Measurements from ENCODE around the gene SERHL2.
A peak's percentile ranks its signal among the peaks of the same experiment; 100 is the strongest.
"Not testable (repeated sequence)": the region's sequence is repeated elsewhere in the genome, so short reads cannot be mapped to it uniquely, and the experiment has no call there.

Gene SERHL2, protein sequence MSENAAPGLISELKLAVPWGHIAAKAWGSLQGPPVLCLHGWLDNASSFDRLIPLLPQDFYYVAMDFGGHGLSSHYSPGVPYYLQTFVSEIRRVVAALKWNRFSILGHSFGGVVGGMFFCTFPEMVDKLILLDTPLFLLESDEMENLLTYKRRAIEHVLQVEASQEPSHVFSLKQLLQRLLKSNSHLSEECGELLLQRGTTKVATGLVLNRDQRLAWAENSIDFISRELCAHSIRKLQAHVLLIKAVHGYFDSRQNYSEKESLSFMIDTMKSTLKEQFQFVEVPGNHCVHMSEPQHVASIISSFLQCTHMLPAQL

DNA sequence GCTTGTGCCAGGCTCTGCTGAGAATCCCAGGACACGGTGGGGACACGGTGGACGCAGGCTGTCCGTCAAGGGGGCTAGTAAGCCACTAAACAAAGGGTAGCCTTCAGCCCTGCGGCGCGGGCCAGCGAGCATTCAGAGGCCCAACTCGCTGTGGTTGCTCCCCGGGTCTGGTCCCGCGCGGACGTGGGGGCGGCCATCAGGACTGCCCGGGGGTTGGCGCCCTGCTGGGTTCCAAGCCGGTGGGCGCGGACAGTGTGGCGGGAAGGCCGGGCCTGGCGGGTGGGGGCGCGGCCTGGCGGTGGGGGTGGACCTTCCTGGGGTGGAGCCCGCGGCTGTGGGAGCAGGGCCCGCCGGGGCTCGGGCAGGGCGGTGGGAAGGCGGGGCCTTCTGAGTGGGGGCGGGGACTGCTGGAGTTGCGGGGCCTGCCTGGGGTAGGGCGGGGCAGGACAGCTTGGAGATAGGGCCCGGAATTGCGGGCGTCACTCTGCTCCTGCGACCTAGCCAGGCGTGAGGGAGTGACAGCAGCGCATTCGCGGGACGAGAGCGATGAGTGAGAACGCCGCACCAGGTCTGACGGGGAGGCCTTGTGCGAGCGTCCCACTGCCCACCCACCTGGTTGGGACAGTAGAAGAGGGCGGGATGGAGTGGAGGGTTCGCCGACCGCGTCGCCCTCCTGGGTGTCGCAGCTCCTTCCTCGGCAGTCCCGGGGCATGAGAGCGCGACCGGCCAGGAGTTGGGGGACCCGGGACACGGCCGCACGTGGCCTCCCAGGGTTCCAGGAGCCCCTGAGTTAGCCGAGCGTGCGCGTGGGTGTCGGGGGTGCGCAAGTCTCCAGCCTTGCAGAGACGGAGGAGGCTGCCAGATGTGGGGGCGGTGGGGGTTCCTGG lies at the start of gene SERHL2:
TSS of gene SERHL2 (plus strand) at position 482 of the 887 bp plus-strand sequence. CDS start at position 547, 65 bp downstream.
- peak in 50 of 51 donors; percentile 10 to 93 (median 62) for DNase-seq

DNA sequence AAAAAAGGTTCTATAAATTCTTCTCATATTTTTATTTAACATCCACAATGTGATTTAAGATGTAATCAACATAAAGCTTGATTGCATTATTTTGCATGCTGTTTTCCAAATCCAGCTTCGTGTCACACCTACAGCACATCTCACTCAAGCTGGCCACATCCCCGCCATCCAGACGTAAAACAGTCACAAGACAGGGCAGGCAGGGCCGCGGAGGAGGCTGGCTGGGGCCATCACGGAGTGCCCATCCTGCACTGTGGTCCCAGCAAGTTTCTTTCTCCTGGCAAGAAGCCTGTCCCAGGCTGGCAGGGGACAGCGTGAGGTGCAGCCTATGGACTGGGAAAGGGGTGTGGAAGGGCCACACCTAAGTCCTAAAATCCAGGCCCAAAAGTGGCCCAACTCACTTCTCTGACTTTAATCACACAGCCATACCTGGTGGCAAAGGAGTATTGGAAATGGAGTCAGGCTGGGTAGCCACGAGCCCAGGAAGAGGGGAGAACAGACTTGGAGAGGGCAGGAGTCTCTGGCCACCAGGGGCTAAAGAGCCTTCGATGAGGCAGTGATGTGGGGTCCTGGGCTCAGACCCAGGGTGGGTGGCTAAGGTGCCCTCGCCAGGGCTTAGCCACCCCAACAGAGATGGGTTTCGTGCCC lies 45.3 kb upstream of the SERHL2 start:
- not testable (repeated sequence) for DNase-seq

DNA sequence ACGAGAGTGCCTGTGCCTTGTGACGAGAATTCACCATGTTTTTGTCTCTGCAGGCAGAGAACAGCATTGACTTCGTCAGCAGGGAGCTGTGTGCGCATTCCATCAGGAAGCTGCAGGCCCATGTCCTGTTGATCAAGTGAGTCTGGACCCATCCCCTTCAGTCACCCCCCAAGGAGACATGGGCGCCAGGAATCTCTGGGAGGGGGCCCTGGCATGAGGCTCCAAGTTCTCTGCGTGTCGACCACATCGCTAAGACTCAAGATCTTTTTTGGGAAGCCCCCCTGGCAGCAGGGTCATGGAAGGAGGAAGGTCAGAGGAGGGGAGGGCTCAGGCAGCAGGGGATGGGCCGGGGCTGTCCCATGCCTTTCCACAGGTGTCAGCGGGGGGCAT lies 44.8 kb upstream of the SERHL2 start:
- DNase-seq = not testable (repeated sequence)

DNA sequence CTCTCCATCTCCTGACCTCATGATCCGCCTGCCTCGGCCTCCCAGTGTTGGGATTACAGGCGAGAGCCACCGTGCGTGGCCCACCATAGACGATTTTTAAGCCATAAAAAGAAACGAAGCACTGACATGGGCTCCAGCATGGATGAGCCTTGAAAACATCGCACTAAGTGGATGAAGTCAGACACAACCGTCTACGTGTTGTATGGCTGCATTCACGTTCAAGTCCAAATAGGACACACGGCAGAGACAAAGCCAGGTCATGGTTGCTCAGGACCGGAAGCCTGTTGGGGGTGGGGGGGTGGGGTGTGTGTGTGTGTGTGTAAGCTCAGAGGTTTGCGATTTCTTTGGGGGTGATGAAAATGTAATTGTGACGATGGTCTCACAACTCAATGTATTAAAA lies 44.2 kb upstream of the SERHL2 start:
- no peak for DNase-seq

- no peak for DNase-seq
Observed at GRCh38 chr22:42511401-42511891, 42.3 kb upstream of the SERHL2 start.

- DNase-seq = peak in 12 of 51 donors; percentile 6 to 54 (median 14)
Observed at GRCh38 chr22:42512273-42512990, 41.3 kb upstream of the SERHL2 start.

DNA sequence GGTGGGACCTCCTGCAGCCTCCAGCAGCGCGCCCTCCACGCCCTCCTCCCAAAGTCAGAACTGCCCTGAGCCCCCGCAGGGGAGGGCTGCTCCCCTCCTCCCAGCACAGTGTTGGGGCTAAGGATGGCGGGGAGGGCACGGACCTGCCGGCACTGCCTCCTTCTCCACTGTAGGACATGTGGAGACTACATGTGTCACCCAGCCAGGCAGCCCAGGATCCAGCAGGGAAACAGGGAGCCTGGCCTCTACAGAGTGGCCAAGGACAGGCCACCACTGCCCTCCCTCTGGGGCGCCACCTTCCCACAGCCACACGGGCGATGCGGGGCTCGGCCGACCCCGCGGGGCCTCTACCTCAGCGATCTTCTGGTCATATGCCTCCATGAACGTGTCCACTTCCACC lies 39.4 kb upstream of the SERHL2 start:
- not testable (repeated sequence) for DNase-seq

GRCh38 chr22:42515304-42515703 lies 38.5 kb upstream of the SERHL2 start:
- not testable (repeated sequence) for DNase-seq

DNA sequence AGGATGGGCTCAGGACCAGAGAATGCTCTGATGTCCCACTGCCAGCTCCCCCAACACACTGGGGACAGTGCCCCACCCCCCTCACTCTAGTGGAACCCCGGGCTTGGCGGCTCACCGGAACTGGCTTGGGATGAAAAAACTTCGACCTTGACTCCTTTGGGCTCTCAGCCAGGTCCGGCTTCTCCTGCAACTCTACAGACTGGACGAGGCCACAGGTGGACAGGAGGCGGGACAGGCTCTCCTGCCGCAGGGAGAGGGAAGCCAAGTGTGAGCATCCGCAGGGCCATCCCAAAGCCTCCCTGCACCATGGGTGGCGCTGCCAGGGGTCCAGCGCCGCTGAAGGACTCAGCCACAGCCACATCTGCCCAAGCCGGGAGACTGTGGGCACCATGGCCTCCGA lies 37.9 kb upstream of the SERHL2 start:
- DNase-seq = no peak

DNA sequence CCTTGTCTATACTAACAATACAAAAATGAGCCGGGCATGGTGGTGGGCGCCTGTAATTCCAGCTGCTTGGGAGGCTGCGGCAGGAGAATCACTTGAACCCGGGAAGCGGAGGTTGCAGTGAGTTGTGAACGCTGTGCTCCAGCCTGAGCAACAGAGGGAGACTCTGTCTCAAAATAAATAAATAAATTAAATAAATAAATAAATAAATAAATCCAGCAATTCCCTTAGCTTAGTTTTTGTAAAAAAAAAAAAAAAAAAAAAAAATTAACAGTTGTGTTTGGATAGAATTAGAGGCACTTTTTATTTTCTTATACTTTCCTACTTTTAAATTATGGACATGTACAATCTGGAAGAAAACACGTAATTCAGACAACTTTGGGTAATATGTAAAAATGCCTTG lies 36.7 kb upstream of the SERHL2 start:
- DNase-seq = not testable (repeated sequence)

GRCh38 chr22:42518638-42519524 lies 34.9 kb upstream of the SERHL2 start:
- DNase-seq = not testable (repeated sequence)

- DNase-seq = peak in 50 of 51 donors; percentile 6 to 95 (median 66)
Observed at GRCh38 chr22:42519525-42520401, 34.0 kb upstream of the SERHL2 start, which contains the start of gene RRP7A. Gene RRP7A, minus strand, starts transcription at chr22:42519796. Its CDS starts 10 bp downstream, at chr22:42519786.

GRCh38 chr22:42521228-42521546 lies 32.6 kb upstream of the SERHL2 start:
- no peak for DNase-seq

- DNase-seq = no peak
Observed at GRCh38 chr22:42522546-42522945, 31.2 kb upstream of the SERHL2 start.

GRCh38 chr22:42528591-42529307 lies 25.0 kb upstream of the SERHL2 start:
- DNase-seq = peak in 6 of 51 donors; percentile 6 to 57 (median 12)

DNA sequence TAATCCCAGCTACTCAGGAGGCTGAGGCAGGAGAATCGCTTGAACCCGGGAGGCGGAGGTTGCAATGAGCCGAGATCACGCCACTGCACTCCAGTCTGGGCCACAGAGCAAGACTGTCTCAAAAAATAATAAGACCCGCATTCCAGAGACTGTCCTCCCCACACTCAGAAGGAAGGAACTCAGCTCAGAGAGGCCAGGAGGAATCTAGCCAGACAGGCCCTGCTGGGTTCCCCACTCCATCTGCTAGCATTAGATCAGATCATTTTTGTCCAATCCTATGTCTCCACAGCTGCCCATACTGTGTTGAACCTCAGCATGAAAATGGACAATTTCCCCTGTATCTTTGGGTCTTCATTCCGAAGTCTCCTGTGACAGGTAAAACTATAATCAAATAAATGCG lies 24.3 kb upstream of the SERHL2 start:
- not testable (repeated sequence) for DNase-seq

GRCh38 chr22:42531401-42532084 lies 22.2 kb upstream of the SERHL2 start:
- DNase-seq = not testable (repeated sequence)

GRCh38 chr22:42533638-42533977 lies 20.1 kb upstream of the SERHL2 start:
- DNase-seq = no peak
